ENCODE data around the gene HOXB2. TPM values are rescaled to one million over a fixed set of nuclear protein-coding genes. Genes with fewer than 3 reads are reported as not detected.

Gene HOXB2
- total and polyA plus RNA-seq, 2 of the 8 experiments (the other 6 are each of a cell fraction or from before 2014, with no cell fraction given), result not detected

DNA sequence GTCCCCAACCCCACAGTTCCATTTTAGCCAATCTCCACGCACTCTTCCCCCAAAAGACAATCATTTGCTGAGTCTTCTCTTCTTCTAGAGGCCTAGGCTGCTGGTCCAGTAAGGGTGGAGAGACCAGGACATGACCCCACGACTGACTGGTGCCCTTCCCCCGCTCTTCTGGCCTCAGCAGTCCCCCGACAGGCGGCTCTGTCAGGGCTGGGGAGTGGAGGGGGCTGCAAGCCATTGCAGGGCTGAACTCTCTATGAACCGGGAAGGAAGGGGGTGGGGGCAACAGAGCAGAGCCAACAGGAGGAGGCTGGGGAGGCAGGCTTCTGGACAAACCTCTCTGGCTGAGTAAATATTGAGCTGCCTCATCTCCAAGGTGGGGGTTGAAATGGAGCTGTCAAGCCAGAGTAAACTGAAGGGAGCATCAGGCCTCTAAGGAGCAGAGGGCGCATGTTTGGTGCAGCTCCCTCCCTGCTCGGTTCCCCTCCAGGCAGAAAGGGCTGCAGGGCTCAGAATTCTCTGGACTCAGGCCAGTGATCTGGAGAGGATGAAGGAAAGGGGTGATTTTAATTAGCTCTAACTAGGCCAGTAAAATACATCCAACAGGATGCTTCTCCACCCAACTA lies 22.8 kb downstream of the HOXB2 start:
- Histone ChIP-seq H3K56ac (replicated peaks; ENCODE audit: insufficient read length, low read depth, low read length) (no peak overlapping the region), H3K79me2 (ENCODE audit: control insufficient read depth in 1 of 2, insufficient read depth in 2 of 2, low read length in 2 of 2) (no peaks in the 10 kb centered on the region), H3K9ac (replicated peaks in 1 of 4; ENCODE audit: extremely low read depth in 1 of 4, low read depth in 3 of 4, low read length in 3 of 4) (no peak overlapping the region), H2BK20ac (ENCODE audit: low read length) (0 out of 2 replicates have a peak overlapping the region, but pooled peaks have one; percentile 80), H3K9me3 (ENCODE audit: insufficient read depth in 2 of 2, low read depth in 1 of 2, low read length in 1 of 2) (no peaks in the 10 kb centered on the region), H4K5ac (ENCODE audit: insufficient read length, low read depth, low read length) (no peak overlapping the region), H2BK12ac (ENCODE audit: low read depth, low read length) (peak overlapping the region; percentile 60; the same call in 1 of the 2 replicates), H3K23me2 (ENCODE audit: low read depth, low read length) (no peaks in the 10 kb centered on the region; the same call in 1 of the 2 replicates), H3K18ac (ENCODE audit: extremely low read depth, low read length) (peak overlapping the region; percentile 87), H4K8ac (ENCODE audit: extremely low read depth, insufficient read depth, low read length) (no peak overlapping the region), H2AK5ac (ENCODE audit: low read depth, low read length) (no peak overlapping the region), H3K27me3 (replicated peaks in 1 of 4; ENCODE audit: control insufficient read depth in 3 of 4, extremely low read depth in 1 of 4, insufficient read depth in 3 of 4, low read length in 3 of 4) (peaks cover 35 to 78% (median 73%) of the 10 kb centered on the region in 4 experiments), H2BK15ac (ENCODE audit: low read length) (peak overlapping the region; percentile 46; the same call in 1 of the 2 replicates), H3K23ac (ENCODE audit: insufficient read length) (no peak overlapping the region), H4K20me1 (replicated peaks in 1 of 2; ENCODE audit: control insufficient read depth in 1 of 2, insufficient read depth in 2 of 2, low read length in 2 of 2) (peaks cover 0 to 4% of the 10 kb centered on the region in 2 experiments), H3K4me3 (ENCODE audit: extremely low read depth in 1 of 4, insufficient read depth in 2 of 4, low read depth in 3 of 4, low read length in 4 of 4) (no peak overlapping the region), H3K36me3 (ENCODE audit: control insufficient read depth in 2 of 4, insufficient read depth in 4 of 4, low read length in 3 of 4) (no peaks in the 10 kb centered on the region), H3K4me2 (ENCODE audit: insufficient read depth in 1 of 2, low read depth in 2 of 2, low read length in 2 of 2) (peak overlapping the region in 1 of 2 experiments; percentile 20; a peak in 2 of 4 replicates), H3K4me1 (replicated peaks in 1 of 4; ENCODE audit: control insufficient read depth in 3 of 4, insufficient read depth in 4 of 4, low read length in 3 of 4) (peaks cover 5 to 14% (median 7%) of the 10 kb centered on the region in 4 experiments), H2BK5ac (ENCODE audit: low read depth, low read length) (0 out of 2 replicates have a peak overlapping the region, but pooled peaks have one; percentile 60), H2BK120ac (replicated peaks; ENCODE audit: low read depth, low read length) (peak overlapping the region; percentile 2), H3K4ac (replicated peaks; ENCODE audit: insufficient read length, low read depth, low read length) (no peak overlapping the region), H4K91ac (replicated peaks; ENCODE audit: insufficient read length, low read length) (no peak overlapping the region), H2AFZ (ENCODE audit: low read length) (no peak overlapping the region), H3K79me1 (ENCODE audit: low read depth, low read length) (no peaks in the 10 kb centered on the region), H3K27ac (ENCODE audit: low read depth, low read length) (no peak overlapping the region), H3K14ac (ENCODE audit: insufficient read length) (no peak overlapping the region)
- DNase-seq (ENCODE audit: low read depth in 1 of 2, low spot score in 2 of 2) (no peak), FAIRE-seq (no peak)
- ChIA-PET CTCF (ENCODE audit: partially characterized antibody) (interaction anchor here (0.6 to 3.6 kb wide), 21 partner anchors 8 to 306 kb away, joined by 3 to 21 read pairs (median 4); partner anchors contain the start of gene HOXB5), POLR2A (ENCODE audit: partially characterized antibody) (interaction anchor here (0.8 to 0.9 kb wide), 2 partner anchors 18 to 20 kb away, joined by 3 read pairs; no protein-coding TSS in a partner anchor)
- WGBS, 2 experiments (ENCODE audit: extremely low coverage in 1 of 2, insufficient coverage in 1 of 2, insufficient read length in 1 of 2, insufficient replicate concordance in 2 of 2, low coverage in 1 of 2, low lambda C conversion rate in 2 of 2, missing lambda C conversion rate in 1 of 2), result 34% methylated on average over 8 of the region's 8 CpGs; no CpG with 5 or more reads in 1 of the 2 experiments
- TF ChIP-seq EZH2 (IDR thresholded peaks at IDR 0.05; ENCODE audit: low read depth, low read length, severe bottlenecking) (peak; percentile 21), CBX5 (IDR thresholded peaks at IDR 0.05; ENCODE audit: low read depth, low read length) (no peak), RNF2 (IDR thresholded peaks at IDR 0.05; ENCODE audit: borderline replicate concordance, low read depth, low read length, missing control alignments, poor library complexity, severe bottlenecking) (peak; percentile 35), RXRA (IDR thresholded peaks at IDR 0.05; ENCODE audit: insufficient read depth, low read depth, low read length) (0 out of 2 replicates have a peak, but pooled peaks have one; percentile 46)
